T-helper 17 cell (primary cell): ENCODE measurements around the gene CROCC2. TPM values are rescaled to one million over a fixed set of nuclear protein-coding genes. Genes with fewer than 3 reads are reported as not detected.

Source experiments
- ATAC-seq: fragments of 150-1000 bp; cut with Tn5 transposase; 2 replicates; pipeline ENCODE4 v1.10.0; 2021; ENCODE audit warnings: mild to moderate bottlenecking, moderate library complexity
- DNase-seq, 3 donors: peaks; one replicate each; pipeline versions ENCODE4 v3.0.0 to v3.0.0-alpha.2; 2020 to 2021
- H3K9me3 ChIP-seq: one replicate; pipeline ENCODE4 v1.7.0; 2013; ENCODE audit warnings: low read length, mild to moderate bottlenecking; ENCODE audit not compliant: control insufficient read depth, poor library complexity, severe bottlenecking
- H3K27ac Mint-ChIP-seq: one replicate; pipeline ENCODE4 v1.8.0; 2022; ENCODE audit warnings: mild to moderate bottlenecking, moderate library complexity, mixed read lengths
- H3K27me3 Mint-ChIP-seq: one replicate; pipeline ENCODE4 v1.8.0; 2022; ENCODE audit warnings: mixed read lengths
- H3K36me3 Mint-ChIP-seq: one replicate; pipeline ENCODE4 v1.8.0; 2022; ENCODE audit warnings: low read depth, mixed read lengths
- H3K4me1 Mint-ChIP-seq: one replicate; pipeline ENCODE4 v1.8.0; 2022; ENCODE audit warnings: mild to moderate bottlenecking, mixed read lengths
- H3K4me3 Mint-ChIP-seq: one replicate; pipeline ENCODE4 v1.8.0; 2022; ENCODE audit warnings: mild to moderate bottlenecking, moderate library complexity, mixed read lengths
- total RNA-seq, 4 donors: library from RNA in 2 of 4; stranded (reverse) in 2 of 4; gene quantifications; one replicate each; pipeline ENCODE4 v1.2.3 and lab custom pipeline; 2022 to 2026

Gene CROCC2
- total RNA-seq, 2 donors from 2014 or later = not detected

DNA sequence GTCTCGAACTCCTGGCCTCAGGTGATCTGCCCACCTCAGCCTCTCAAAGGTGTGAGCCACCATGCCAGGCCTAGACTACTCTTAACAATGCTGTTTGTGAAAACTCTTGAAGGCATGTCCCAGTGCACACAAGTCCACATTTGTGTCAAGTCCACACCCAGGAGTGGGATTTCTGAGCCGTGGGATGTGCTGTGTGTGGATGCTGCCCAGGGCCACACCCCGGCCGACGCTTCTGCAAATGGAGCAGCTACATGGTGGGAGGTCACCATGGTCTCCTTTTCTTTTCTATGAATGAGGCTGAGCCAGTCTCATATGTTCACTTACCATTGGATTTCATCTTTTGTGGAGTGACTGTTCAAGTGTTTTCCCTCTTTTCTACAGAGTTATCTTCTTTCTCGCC lies 108.1 kb downstream of the CROCC2 start:
- peaks cover 10% of the 10 kb centered on the region for H3K4me1 Mint-ChIP-seq
- H3K27me3 Mint-ChIP-seq = peaks cover under 1% of the 10 kb centered on the region
- no peak overlapping the region for H3K4me3 Mint-ChIP-seq
- H3K36me3 Mint-ChIP-seq = no peaks in the 10 kb centered on the region
- no peak for DNase-seq
- ATAC-seq = no peak
- no peaks in the 10 kb centered on the region for H3K9me3 ChIP-seq
- H3K27ac Mint-ChIP-seq = no peak overlapping the region

DNA sequence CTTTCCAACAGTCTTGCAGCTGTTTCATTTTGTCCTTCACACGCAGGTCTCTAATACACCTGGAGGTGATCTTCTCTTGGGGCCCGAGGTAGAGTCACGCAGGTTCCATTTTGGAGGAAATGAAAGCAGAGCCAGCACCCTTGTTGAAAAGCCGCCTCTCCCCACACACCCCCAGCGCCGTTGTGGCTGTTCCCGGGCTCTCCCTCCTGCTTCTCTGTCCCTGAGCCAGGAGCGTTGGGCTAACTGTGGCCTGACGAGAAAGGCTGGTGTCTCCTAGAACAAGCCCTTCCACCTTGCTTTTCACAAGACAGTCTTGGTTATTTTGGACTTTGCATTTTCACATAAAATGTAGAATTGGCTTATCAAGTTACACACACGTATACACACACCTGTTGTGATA lies 108.6 kb downstream of the CROCC2 start:
- no peaks in the 10 kb centered on the region for H3K27me3 Mint-ChIP-seq
- H3K4me1 Mint-ChIP-seq = peaks cover 6% of the 10 kb centered on the region
- ATAC-seq (no peak), DNase-seq (no peak)
- no peaks in the 10 kb centered on the region for H3K36me3 Mint-ChIP-seq
- peak overlapping the region; percentile 37 for H3K27ac Mint-ChIP-seq
- H3K4me3 Mint-ChIP-seq = no peak overlapping the region
- no peaks in the 10 kb centered on the region for H3K9me3 ChIP-seq

DNA sequence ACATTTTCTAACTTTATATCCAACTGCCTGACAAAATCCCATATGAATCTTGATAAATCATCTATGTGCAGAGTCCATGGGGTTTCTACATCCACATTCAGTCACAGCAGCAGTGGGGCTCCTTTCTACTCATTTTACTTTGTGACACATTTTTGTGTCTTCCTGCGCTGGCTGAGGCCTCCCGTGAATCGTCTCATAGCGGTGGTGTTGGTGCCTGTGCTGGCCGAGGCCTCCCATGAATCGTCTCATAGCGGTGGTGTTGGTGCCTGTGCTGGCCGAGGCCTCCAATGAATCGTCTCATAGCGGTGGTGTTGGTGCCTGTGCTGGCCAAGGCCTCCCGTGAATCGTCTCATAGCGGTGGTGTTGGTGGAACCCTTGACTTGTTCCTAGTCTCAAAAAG lies 109.3 kb downstream of the CROCC2 start:
- DNase-seq = no peak

DNA sequence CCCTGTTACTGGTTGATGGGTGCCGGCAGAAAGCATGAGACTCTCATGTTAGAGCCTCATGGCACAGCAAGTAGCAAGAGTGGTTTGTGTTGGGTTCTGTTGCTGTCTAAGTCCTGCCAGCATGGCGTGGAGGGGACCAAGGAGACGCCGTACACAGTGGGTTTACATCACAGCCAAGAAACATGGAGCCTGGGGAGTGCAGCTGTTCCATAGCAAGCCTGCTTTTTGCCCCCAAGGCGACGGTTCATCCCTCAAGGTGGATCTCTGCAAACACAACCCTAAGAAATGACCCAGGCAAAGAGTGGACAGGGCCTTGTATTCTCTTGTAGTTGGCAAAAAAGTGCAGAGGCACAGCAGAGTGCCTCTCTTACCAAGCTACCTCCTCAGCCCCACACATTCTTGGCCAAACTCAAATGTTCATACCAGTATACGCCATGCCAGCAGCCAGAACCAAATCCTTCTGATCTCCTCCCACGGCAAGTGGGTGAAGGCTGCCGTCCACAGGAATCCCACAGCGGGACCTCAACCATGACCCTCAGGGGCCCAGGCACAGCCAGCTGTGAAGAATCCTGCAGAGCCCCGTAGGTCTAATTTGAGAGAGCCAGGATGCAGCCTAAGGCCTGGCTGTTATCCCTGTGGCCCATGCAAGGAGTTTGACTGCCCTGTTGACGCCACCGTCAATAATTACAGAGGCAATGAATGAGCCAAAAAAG lies 111.2 kb downstream of the CROCC2 start:
- DNase-seq = no peak
- no peaks in the 10 kb centered on the region for H3K9me3 ChIP-seq
- Mint-ChIP-seq H3K27me3 (no peaks in the 10 kb centered on the region), H3K36me3 (no peaks in the 10 kb centered on the region), H3K4me1 (no peaks in the 10 kb centered on the region), H3K27ac (no peak overlapping the region), H3K4me3 (no peak overlapping the region)
- ATAC-seq = no peak

More for the DNA sequence above, 109.3 kb downstream of the CROCC2 start:
- no peaks in the 10 kb centered on the region for H3K9me3 ChIP-seq
- no peak overlapping the region for H3K27ac Mint-ChIP-seq
- H3K27me3 Mint-ChIP-seq = no peaks in the 10 kb centered on the region
- ATAC-seq = no peak
- H3K36me3 Mint-ChIP-seq = no peaks in the 10 kb centered on the region
- H3K4me3 Mint-ChIP-seq = no peak overlapping the region
- H3K4me1 Mint-ChIP-seq = no peaks in the 10 kb centered on the region

DNA sequence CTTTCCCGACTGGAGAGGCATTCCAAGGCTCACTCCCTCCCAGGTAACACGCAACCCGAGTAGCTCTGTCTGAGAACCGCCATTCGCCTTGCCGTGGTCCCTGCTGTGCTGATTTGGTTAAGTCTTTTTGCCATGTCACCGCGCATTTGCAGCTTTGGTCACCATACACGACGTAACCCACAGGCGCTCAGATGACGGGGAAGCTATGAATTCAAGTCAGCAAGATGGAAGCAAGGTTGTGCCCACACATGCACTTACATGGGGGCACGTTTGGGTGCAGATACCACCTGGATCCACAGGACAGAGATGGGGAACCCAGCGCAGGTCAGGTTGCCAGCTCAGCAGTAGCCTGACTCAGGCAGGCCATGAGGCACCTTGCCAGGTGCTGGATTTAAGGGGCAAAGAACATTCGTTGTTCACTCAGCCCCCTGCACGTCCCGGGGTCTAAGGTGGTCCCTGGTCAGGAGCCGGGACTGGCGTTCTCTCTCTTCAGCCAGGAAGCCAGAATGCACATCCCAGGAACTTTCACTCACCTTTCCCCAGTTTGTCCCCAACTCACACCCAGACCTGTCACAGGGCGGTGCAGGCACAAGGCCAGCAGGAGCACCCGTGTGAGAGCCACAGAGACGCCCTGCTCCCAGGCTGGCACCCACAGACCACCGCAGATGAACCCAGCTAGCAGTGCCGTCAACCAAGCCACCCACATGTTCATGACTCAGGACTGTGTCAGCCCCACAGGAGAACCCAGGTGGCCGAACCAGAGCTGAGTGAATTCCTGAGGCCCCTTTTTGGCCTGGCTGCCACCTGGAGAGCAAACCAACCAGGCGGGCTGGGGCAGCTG lies 112.1 kb downstream of the CROCC2 start:
- DNase-seq (peak in 1 of 3 donors; percentile 4), ATAC-seq (no peak)
- Mint-ChIP-seq H3K4me3 (no peak overlapping the region), H3K27ac (no peak overlapping the region), H3K27me3 (no peaks in the 10 kb centered on the region), H3K36me3 (no peaks in the 10 kb centered on the region), H3K4me1 (no peaks in the 10 kb centered on the region)
- no peaks in the 10 kb centered on the region for H3K9me3 ChIP-seq

DNA sequence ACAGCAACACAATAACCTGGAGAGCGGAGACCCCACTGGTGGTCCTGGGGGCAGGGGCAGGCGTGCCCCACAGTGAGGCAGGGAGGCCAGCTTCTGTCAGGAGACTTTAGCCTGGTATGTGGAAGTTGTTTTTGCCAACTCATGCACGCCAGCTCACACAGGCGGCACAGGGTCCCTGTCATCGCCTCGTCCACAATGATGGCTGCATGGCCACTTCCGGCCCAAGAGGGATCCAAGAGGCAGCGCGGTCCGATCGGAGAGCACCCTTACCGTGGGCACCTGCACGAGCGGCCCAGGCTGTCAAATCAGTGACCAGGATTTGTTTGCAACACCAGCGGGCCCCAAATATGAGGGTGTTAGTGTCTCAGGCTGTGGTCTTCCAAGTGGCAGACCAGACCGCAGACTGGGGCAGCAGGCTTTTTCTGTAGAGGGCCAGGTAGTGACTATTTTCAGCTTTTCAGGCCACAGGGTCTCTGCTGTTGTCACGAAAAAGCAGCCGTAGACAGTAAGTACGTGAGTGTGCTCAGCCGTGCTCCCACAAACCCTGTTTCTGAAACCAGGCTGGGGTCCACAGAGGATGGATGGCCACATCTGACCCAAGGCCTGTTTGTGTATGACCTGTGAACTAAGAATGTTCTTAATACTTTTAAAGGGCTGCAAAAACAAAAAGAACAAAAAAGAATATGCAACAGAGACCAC lies 113.5 kb downstream of the CROCC2 start:
- H3K27ac Mint-ChIP-seq = no peak overlapping the region
- H3K4me3 Mint-ChIP-seq = no peak overlapping the region
- H3K4me1 Mint-ChIP-seq = no peaks in the 10 kb centered on the region
- H3K9me3 ChIP-seq = no peaks in the 10 kb centered on the region
- ATAC-seq (no peak), DNase-seq (no peak)
- H3K27me3 Mint-ChIP-seq = no peaks in the 10 kb centered on the region
- H3K36me3 Mint-ChIP-seq = no peaks in the 10 kb centered on the region

DNA sequence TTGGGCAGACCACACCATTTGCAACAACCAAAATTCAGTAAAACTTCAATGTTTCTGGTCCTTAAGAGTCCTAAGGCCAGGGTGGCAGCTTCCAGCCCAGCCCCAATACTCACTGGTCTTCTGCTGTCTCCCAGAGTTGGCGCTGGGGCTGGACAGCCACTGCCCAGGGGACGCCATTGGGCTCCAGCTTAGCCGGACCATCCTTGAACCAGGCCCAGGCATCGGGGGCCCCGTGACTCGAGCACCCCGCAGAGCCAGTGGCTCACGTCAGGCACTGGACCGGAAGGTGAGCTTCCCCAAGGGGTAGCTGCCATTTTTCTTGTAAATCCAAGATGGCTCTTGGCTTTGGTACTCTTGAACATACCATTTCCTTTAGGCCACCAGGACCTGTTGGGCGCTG lies 114.1 kb downstream of the CROCC2 start:
- Mint-ChIP-seq H3K27me3 (no peaks in the 10 kb centered on the region), H3K4me1 (no peaks in the 10 kb centered on the region), H3K4me3 (no peak overlapping the region), H3K36me3 (no peaks in the 10 kb centered on the region), H3K27ac (no peak overlapping the region)
- ATAC-seq (no peak), DNase-seq (no peak)
- peaks cover under 1% of the 10 kb centered on the region for H3K9me3 ChIP-seq

DNA sequence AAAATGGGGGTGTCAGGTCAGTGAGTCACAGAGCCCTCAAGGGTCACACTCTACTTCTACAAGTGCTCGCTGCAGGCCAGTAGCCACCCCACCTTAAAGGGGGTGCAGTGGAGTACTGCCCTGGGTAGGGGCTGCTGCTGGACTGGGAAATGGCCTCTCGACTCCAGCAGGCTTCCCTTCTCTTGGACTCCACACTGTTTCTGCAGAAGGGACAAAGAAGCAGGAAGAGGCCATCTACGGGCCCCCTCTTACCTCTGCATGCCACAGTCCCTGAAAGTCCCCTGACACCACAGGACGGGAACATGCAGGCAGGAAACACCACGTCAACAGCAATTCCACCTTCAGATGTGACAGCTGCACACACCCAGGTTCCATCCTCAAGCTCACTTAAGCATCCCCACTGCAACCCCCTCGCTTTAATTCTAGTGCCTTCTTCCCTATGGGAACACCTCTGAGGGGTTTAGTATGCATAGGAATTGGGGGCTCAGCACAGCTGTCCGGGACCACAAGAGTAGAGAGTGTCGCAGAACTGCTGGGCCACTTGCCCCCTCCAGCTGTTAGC lies 114.6 kb downstream of the CROCC2 start:
- ATAC-seq = no peak
- Mint-ChIP-seq H3K27ac (no peak overlapping the region), H3K27me3 (no peaks in the 10 kb centered on the region), H3K36me3 (no peaks in the 10 kb centered on the region), H3K4me3 (no peak overlapping the region), H3K4me1 (no peaks in the 10 kb centered on the region)
- no peak for DNase-seq
- peaks cover 5% of the 10 kb centered on the region for H3K9me3 ChIP-seq

DNA sequence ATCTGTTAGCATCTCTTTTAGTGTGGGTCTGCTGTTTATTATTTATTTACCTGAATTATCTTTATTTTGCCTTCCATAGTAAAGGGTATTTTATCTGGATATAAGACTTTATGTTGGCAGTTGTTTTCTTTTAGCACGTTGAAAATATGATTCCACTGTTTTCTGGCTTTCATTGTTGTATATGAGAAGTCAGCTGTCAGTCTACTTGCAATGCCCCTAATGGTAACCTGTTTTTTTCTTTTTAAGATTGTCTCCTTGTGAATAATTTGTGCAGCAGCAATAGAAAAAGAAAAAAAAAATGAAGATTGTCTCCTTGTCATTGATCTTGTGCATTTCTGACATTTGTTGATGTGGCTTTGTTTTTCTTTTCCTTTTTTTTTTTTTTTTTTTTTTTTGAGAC lies 119.5 kb downstream of the CROCC2 start:
- H3K27me3 Mint-ChIP-seq = no peaks in the 10 kb centered on the region
- ATAC-seq = no peak
- H3K4me3 Mint-ChIP-seq = no peak overlapping the region
- no peak for DNase-seq
- peaks cover 9% of the 10 kb centered on the region for H3K9me3 ChIP-seq
- H3K4me1 Mint-ChIP-seq = no peaks in the 10 kb centered on the region
- H3K27ac Mint-ChIP-seq = no peak overlapping the region
- no peaks in the 10 kb centered on the region for H3K36me3 Mint-ChIP-seq

DNA sequence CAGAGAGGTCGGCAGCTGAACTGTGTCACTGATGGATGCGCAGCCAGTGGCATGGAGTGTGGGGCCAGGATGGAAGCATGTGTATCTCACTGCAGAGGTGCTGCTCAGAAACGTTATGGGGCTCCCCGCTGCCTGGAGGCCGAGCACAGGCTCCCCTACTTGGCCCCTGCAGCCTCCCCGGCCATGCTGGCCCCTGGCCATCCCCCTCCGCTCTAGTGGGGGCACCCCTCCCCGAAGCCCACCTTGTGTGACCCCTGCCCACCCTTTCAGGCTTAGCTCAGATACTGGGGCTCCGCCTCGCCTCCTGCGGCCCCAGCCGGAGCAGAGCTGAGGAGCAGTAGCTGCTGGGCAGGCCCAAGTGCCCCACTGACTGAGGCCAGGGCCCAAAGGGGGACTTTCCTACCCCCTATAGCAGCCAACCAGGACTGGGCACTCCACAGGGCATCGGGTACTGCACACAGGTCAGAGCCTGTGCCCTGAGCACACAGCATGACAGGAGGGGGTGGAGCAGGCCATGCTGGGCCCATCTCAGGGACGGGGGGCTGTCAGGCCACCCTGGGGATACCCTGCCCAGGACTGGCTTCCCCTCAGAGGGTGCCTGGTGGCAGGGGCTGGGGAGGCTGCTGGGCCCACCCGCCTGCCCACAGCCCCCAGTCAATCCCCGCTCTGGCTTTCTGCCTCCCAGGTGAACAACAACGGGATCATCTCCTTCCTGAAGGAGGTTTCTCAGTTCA lies 123.6 kb downstream of the CROCC2 start:
- Mint-ChIP-seq H3K36me3 (peaks cover 3% of the 10 kb centered on the region), H3K27ac (no peak overlapping the region), H3K27me3 (no peaks in the 10 kb centered on the region), H3K4me3 (no peak overlapping the region), H3K4me1 (peaks cover 3% of the 10 kb centered on the region)
- peaks cover 9% of the 10 kb centered on the region for H3K9me3 ChIP-seq
- DNase-seq (no peak), ATAC-seq (no peak)

DNA sequence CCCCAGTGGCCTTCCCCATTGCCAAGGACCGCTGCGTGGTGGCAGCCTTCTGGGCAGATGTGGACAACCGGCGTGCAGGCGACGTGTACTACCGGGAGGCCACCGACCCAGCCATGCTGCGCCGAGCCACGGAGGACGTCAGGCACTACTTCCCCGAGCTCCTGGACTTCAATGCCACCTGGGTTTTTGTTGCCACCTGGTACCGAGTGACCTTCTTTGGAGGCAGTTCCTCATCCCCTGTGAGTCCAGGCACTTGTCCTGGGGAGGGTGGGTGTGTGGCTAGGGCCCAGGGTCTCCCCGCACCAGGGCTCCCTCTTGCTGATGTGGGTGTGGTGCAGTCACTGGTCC lies 124.2 kb downstream of the CROCC2 start:
- H3K4me3 Mint-ChIP-seq = no peak overlapping the region
- DNase-seq = no peak
- H3K9me3 ChIP-seq = peaks cover 8% of the 10 kb centered on the region
- no peak overlapping the region for H3K27ac Mint-ChIP-seq
- no peaks in the 10 kb centered on the region for H3K27me3 Mint-ChIP-seq
- ATAC-seq = no peak
- peaks cover 3% of the 10 kb centered on the region for H3K4me1 Mint-ChIP-seq
- peaks cover 3% of the 10 kb centered on the region for H3K36me3 Mint-ChIP-seq

DNA sequence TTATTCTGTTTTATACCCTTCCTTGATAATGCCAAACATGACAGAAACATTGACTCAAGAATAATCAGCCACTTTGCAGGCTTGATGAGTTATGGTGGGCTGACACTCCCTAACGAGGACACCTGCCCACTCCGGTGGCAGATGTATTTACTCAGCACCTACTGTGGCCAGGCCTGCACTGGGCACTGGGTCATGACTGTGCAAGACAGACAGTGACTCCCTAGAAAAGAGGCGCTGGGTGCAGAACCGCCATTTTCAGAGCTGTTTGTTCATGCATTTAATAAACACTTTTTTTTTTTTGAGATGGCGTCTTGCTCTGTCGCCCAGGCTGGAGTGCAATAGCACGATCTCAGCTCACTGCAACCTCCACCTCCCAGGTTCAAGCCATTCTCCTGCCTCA lies 124.7 kb downstream of the CROCC2 start:
- Mint-ChIP-seq H3K27me3 (no peaks in the 10 kb centered on the region), H3K4me3 (no peak overlapping the region), H3K4me1 (peaks cover 3% of the 10 kb centered on the region), H3K27ac (no peak overlapping the region), H3K36me3 (peaks cover 3% of the 10 kb centered on the region)
- no peak for DNase-seq
- H3K9me3 ChIP-seq = peaks cover 3% of the 10 kb centered on the region
- no peak for ATAC-seq
